Kidney (tissue), 14 donors: Measurements from ENCODE around the gene CELF4. TPM values are rescaled to one million over a fixed set of nuclear protein-coding genes. Genes with fewer than 3 reads are reported as not detected.

Experiments used
- DNase-seq, 5 donors: peaks; one replicate each; pipeline ENCODE4 v3.0.0-alpha.2; 2013 to 2020
- FAIRE-seq: peaks from 2 replicates; lab custom pipeline; 2012; peaks lifted over from hg19 to GRCh38; lab: Jason Lieb, UNC
- H3K27ac ChIP-seq, 2 donors: one replicate each; pipeline ENCODE4 v1.7.0; 2013; ENCODE audit warnings: low read depth in 2 of 2, low read length in 2 of 2, inconsistent platforms in 1 of 2
- H3K27me3 ChIP-seq: one replicate; pipeline ENCODE4 v1.7.1; 2013; ENCODE audit warnings: low read length, inconsistent platforms; ENCODE audit not compliant: control insufficient read depth, insufficient read depth
- H3K36me3 ChIP-seq, 3 donors: one replicate each; pipeline versions ENCODE4 v1.7.0 to v1.7.1; 2013; ENCODE audit warnings: low read length in 3 of 3, control low read depth in 1 of 3, inconsistent platforms in 1 of 3; ENCODE audit not compliant: insufficient read depth in 3 of 3, control insufficient read depth in 2 of 3
- H3K4me1 ChIP-seq, 3 donors: one replicate each; pipeline versions ENCODE4 v1.7.0 to v1.7.1; 2013; ENCODE audit warnings: low read length in 3 of 3, inconsistent platforms in 1 of 3, low read depth in 1 of 3; ENCODE audit not compliant: control insufficient read depth in 2 of 3, insufficient read depth in 2 of 3
- H3K4me3 ChIP-seq, 3 donors: one replicate each; pipeline versions ENCODE4 v1.7.0 to v1.8.1; 2013; ENCODE audit warnings: low read length in 3 of 3, control low read depth in 1 of 3, inconsistent platforms in 1 of 3
- H3K9ac ChIP-seq, 3 donors: one replicate each; pipeline versions ENCODE4 v1.7.0 to v1.7.1; 2013; ENCODE audit warnings: low read length in 3 of 3, control low read depth in 1 of 3, inconsistent platforms in 1 of 3
- H3K9me3 ChIP-seq, 3 donors: one replicate each; pipeline versions ENCODE4 v1.7.0 to v1.7.1; 2013; ENCODE audit warnings: low read length in 3 of 3, control low read depth in 1 of 3, inconsistent platforms in 1 of 3; ENCODE audit not compliant: control insufficient read depth in 2 of 3, insufficient read depth in 1 of 3
- CTCF ChIP-seq: IDR thresholded peaks from 3 replicates; pipeline ENCODE4 v1.5.1; 2012; ENCODE audit warnings: mild to moderate bottlenecking, moderate library complexity, borderline replicate concordance; ENCODE audit not compliant: insufficient read depth; ENCODE audit errors: extremely low read depth
- intact Hi-C: fragments of 100-400 bp; cut with DNase I; formaldehyde crosslinking; loops from one replicate; pipeline ENCODE4 v1.11.1; 2022
- polyA plus RNA-seq: library from polyadenylated mRNA; stranded (reverse); fragments of 350-450 nt; fragmentation: Illumina TruSeq; extraction: RNeasy Lipid Tissue Mini Kit (QIAGEN cat#74804); gene quantifications from one replicate; pipeline ENCODE4 v1.2.3, GENCODE V29; 2014; ENCODE audit warnings: low read depth, low replicate concordance; ENCODE audit not compliant: insufficient read depth
- total RNA-seq: library from RNA; stranded (reverse); fragmentation: NEBNext Ultra II Directional; extraction: Animal tissue kit (Norgen Biotek cat#: 25700); gene quantifications from one replicate; pipeline ENCODE4 v1.2.1, GENCODE V29; 2021
- donor health status: control.
- donor health status: control.
- donor health status: control.
- donor health status: control.
- donor health status: control.
- donor health status: DM: yes; HTN: yes; CAD: no.
- donor health status: Normal renal cell carcinoma (clear cell type).

CELF4 gene
- total and polyA plus RNA-seq, 2 donors from 2014 or later, result 0.85 to 1.5 TPM

- H3K4me1 ChIP-seq, result no peaks in the 10 kb centered on the region
- H3K27ac ChIP-seq, result no peak overlapping the region
- DNase-seq (no peak), FAIRE-seq (no peak)
- intact Hi-C loops, result no loop called here
- peaks cover 9% of the 10 kb centered on the region for H3K27me3 ChIP-seq
- no peaks in the 10 kb centered on the region for H3K36me3 ChIP-seq
- H3K9me3 ChIP-seq, result no peaks in the 10 kb centered on the region
- no peak overlapping the region for H3K9ac ChIP-seq
- no peak for TF ChIP-seq CTCF
- H3K4me3 ChIP-seq, result no peak overlapping the region
These were observed 26.9 kb downstream of the CELF4 start for GRCh38 chr18:37538526-37539205.

- DNase-seq (peak; percentile 67 to 91 (median 85)), FAIRE-seq (no peak)
- H3K9ac ChIP-seq, result no peak overlapping the region
- no peak overlapping the region for H3K27ac ChIP-seq
- H3K4me3 ChIP-seq, result no peak overlapping the region
- H3K27me3 ChIP-seq, result peaks cover 9% of the 10 kb centered on the region
- H3K36me3 ChIP-seq, result no peaks in the 10 kb centered on the region
- no peaks in the 10 kb centered on the region for H3K9me3 ChIP-seq
- TF ChIP-seq CTCF, result peak; percentile 73
- no peaks in the 10 kb centered on the region for H3K4me1 ChIP-seq
- intact Hi-C loops, result loop anchor here (2.0 kb wide), 1 partner anchor 151 kb away; no protein-coding TSS in a partner anchor
These were observed 27.6 kb downstream of the CELF4 start for GRCh38 chr18:37537868-37538525.

- H3K9me3 ChIP-seq, result no peaks in the 10 kb centered on the region
- FAIRE-seq (no peak), DNase-seq (no peak)
- H3K27ac ChIP-seq, result no peak overlapping the region
- H3K36me3 ChIP-seq, result no peaks in the 10 kb centered on the region
- no peak for TF ChIP-seq CTCF
- intact Hi-C loops, result loop anchor here (2.0 kb wide), 1 partner anchor 150 kb away; no protein-coding TSS in a partner anchor
- H3K27me3 ChIP-seq, result peaks cover 9% of the 10 kb centered on the region
- H3K9ac ChIP-seq, result no peak overlapping the region
- no peaks in the 10 kb centered on the region for H3K4me1 ChIP-seq
- H3K4me3 ChIP-seq, result no peak overlapping the region
These were observed 28.9 kb downstream of the CELF4 start for GRCh38 chr18:37536656-37537055.
